K562 (cell line): ENCODE data around the gene C12orf75. TPM values are rescaled to one million over a fixed set of nuclear protein-coding genes. Genes with fewer than 3 reads are reported as not detected.

Experiments
- ATAC-seq: fragments of 200-7000 bp; cut with Tn5 transposase; 3 replicates; pipeline ENCODE4 v1.9.1; 2020; ENCODE audit warnings: moderate library complexity
- BruUV-seq: library from RNA; stranded (reverse); fragments of 400-500 nt; replicated peaks from 2 replicates; lab custom pipeline; 2021; lab: Mats Ljungman, UMichigan
- CTCF ChIA-PET: fragments of 300-600 bp; formaldehyde crosslinking; extraction: SDS; loops from one replicate; lab custom pipeline; 2021; ENCODE audit warnings: low intra/inter-chr PET ratio; lab: Yijun Ruan, JAX
- POLR2A ChIA-PET: fragments of 300-600, 350-650 bp; sonication (Branson Sonifier 250); formaldehyde crosslinking; extraction: SDS; loops from one replicate; lab custom pipeline; 2021; ENCODE audit warnings: antibody characterized with exemption, inconsistent platforms; lab: Yijun Ruan, JAX
- DNase-seq, 4 experiments: peaks; one replicate each; pipeline versions ENCODE4 v3.0.0 to v3.0.0-alpha.2; 2011 to 2018; ENCODE audit warnings: low spot score in 3 of 4, mixed read lengths in 3 of 4; ENCODE audit errors: extremely low read depth in 1 of 4
- FAIRE-seq: peaks from 2 replicates; lab custom pipeline; 2011; peaks lifted over from hg19 to GRCh38; lab: Jason Lieb, UNC
- H2AFZ ChIP-seq: 2 replicates; pipeline ENCODE4 v1.6.0; 2011; ENCODE audit warnings: low read depth, low read length, control low read depth, inconsistent platforms
- H3K27ac ChIP-seq: fragments of 200-600 bp; 3 replicates; pipeline ENCODE4 v1.8.0; 2011; ENCODE audit warnings: low read depth, mild to moderate bottlenecking, control low read depth, inconsistent platforms, low read length, moderate library complexity, mixed read lengths; ENCODE audit errors: extremely low read depth
- H3K27me3 ChIP-seq, 2 experiments: fragments of 300-600 bp in 1 of 2; 2 replicates in 1 of 2; 3 replicates in 1 of 2; pipeline versions ENCODE4 v1.6.0 to v1.8.0; 2011; ENCODE audit warnings: inconsistent platforms in 2 of 2, low read length in 2 of 2, mild to moderate bottlenecking in 1 of 2, mixed read lengths in 1 of 2, moderate library complexity in 1 of 2; ENCODE audit not compliant: control insufficient read depth in 2 of 2, insufficient read depth in 2 of 2
- H3K36me3 ChIP-seq: fragments of 300-600 bp; 3 replicates; pipeline ENCODE4 v1.8.0; 2011; ENCODE audit warnings: mild to moderate bottlenecking, low read length, inconsistent platforms; ENCODE audit not compliant: control insufficient read depth, insufficient read depth
- H3K4me1 ChIP-seq, 2 experiments: fragments of 200-600 bp in 1 of 2; replicated peaks in 1 of 2; 2 replicates in 1 of 2; 3 replicates in 1 of 2; pipeline versions ENCODE4 v1.5.1 to v1.8.0; 2011; ENCODE audit warnings: inconsistent platforms in 2 of 2, low read length in 2 of 2, mild to moderate bottlenecking in 1 of 2, mixed read lengths in 1 of 2, moderate library complexity in 1 of 2; ENCODE audit not compliant: control insufficient read depth in 2 of 2, insufficient read depth in 2 of 2
- H3K4me2 ChIP-seq: 2 replicates; pipeline ENCODE4 v1.6.1; 2011; ENCODE audit warnings: low read length, control low read depth, inconsistent platforms, mixed read lengths; ENCODE audit not compliant: insufficient read depth
- H3K4me3 ChIP-seq: fragments of 200-600 bp; sonication (generic), shearing (Covaris generic); 2 replicates; pipeline ENCODE4 v1.5.1; 2016; ENCODE audit warnings: control low read depth, inconsistent platforms
- H3K79me2 ChIP-seq: fragments of 200-600 bp; 3 replicates; pipeline ENCODE4 v1.8.0; 2011; ENCODE audit warnings: low read length, inconsistent platforms; ENCODE audit not compliant: control insufficient read depth, insufficient read depth
- H3K9ac ChIP-seq, 2 experiments: 2 replicates each; pipeline versions ENCODE4 v1.6.0 to v1.6.1; 2011; ENCODE audit warnings: low read depth in 2 of 2, low read length in 2 of 2, control low read depth in 1 of 2, inconsistent platforms in 1 of 2, mild to moderate bottlenecking in 1 of 2, mixed read lengths in 1 of 2; ENCODE audit not compliant: insufficient read depth in 1 of 2
- H3K9me1 ChIP-seq: one replicate; pipeline ENCODE4 v1.6.0; 2011; ENCODE audit warnings: inconsistent platforms, mild to moderate bottlenecking, low read length, moderate library complexity; ENCODE audit not compliant: control insufficient read depth, insufficient read depth
- H3K9me3 ChIP-seq: replicated peaks from 2 replicates; pipeline ENCODE4 v1.5.1; 2011; ENCODE audit warnings: low read depth, low read length, inconsistent platforms; ENCODE audit not compliant: control insufficient read depth, insufficient read depth
- H4K20me1 ChIP-seq: replicated peaks from 2 replicates; pipeline ENCODE4 v1.6.1; 2011; ENCODE audit warnings: low read length, inconsistent platforms, mixed read lengths; ENCODE audit not compliant: control insufficient read depth, insufficient read depth
- CXXC5 ChIP-seq: fragments of 250-450 bp; sonication (Bioruptor Pico); IDR thresholded peaks from 2 replicates; pipeline ENCODE4 v1.8.0; 2022; ENCODE audit warnings: inconsistent platforms, mild to moderate bottlenecking, moderate library complexity
- DPF2 ChIP-seq: fragments of 450-650 bp; IDR thresholded peaks from 2 replicates; pipeline ENCODE4 v1.6.1; 2016
- FOSL1 ChIP-seq: fragments of 200-800 bp; sonication (Bioruptor generic); conservative IDR thresholded peaks from 2 replicates; pipeline ENCODE4 v1.6.1; 2016; ENCODE audit warnings: missing genetic modification characterization, missing compliant biosample characterization
- SREBF2 ChIP-seq: sonication (generic); formaldehyde crosslinking; IDR thresholded peaks from 2 replicates; pipeline ENCODE4 v1.4.0; 2020; ENCODE audit warnings: mild to moderate bottlenecking, missing genetic modification reagents
- SRF ChIP-seq, 2 experiments: fragments of 250-450, 450-650 bp in 1 of 2; sonication (Bioruptor Pico) in 1 of 2; sonication (generic) in 1 of 2; formaldehyde crosslinking; IDR thresholded peaks; 2 replicates each; pipeline versions ENCODE4 v1.5.0 to v1.5.1; 2020 to 2022; ENCODE audit warnings: mild to moderate bottlenecking in 1 of 2, missing genetic modification reagents in 1 of 2
- TSC22D4 ChIP-seq: fragments of 450-650 bp; IDR thresholded peaks from 2 replicates; pipeline ENCODE4 v1.6.1; 2016; ENCODE audit warnings: missing genetic modification characterization, missing biosample characterization, control low read depth
- ZFPM2 ChIP-seq: fragments of 250-450 bp; sonication (Bioruptor Pico); IDR thresholded peaks from 2 replicates; pipeline ENCODE4 v1.5.1; 2022; ENCODE audit warnings: mild to moderate bottlenecking
- WGBS: fragments of 100-300 bp; shearing (Covaris generic); methylation state at CpG from one replicate; pipeline ENCODE4 v1.1.6; 2016; ENCODE audit warnings: low coverage, mixed read lengths; ENCODE audit not compliant: insufficient coverage; ENCODE audit errors: missing lambda C conversion rate; 5-methylcytosine and 5-hydroxymethylcytosine counted together
- in situ Hi-C: fragments of 300-500 bp; cut with MboI; formaldehyde crosslinking; loops from 4 replicates; pipeline ENCODE4 v1.15.0; 2018; ENCODE audit warnings: inconsistent platforms, mixed read lengths
- intact Hi-C: fragments of 100-400 bp; cut with micrococcal nuclease; formaldehyde crosslinking; loops from 2 replicates; pipeline ENCODE4 v1.14.2; 2022
- polyA plus RNA-seq, 8 experiments: library from polyadenylated mRNA; depleted of rRNA in 4 of 8; stranded (reverse) in 5 of 8; unstranded in 3 of 8; fragments of >200 nt; fragmentation: Nextera tagmentation in 2 of 8; fragmentation: Illumina TruSeq in 1 of 8; extraction: Ambion mirVana in 2 of 8; extraction: Trizol in 1 of 8; gene quantifications; 2 replicates each; pipeline versions ENCODE4 v1.2.1 to v1.2.3, GENCODE V29; 2011 to 2014; ENCODE audit warnings: inconsistent platforms in 1 of 8, missing spikeins in 1 of 8
- total RNA-seq, 7 experiments: library from RNA; depleted of rRNA in 6 of 7; stranded (reverse); fragments of >200 nt in 6 of 7; fragmentation: Illumina TruSeq in 2 of 7; extraction: Trizol in 2 of 7; gene quantifications; 2 replicates each; pipeline versions ENCODE4 v1.2.1 to v1.2.3, GENCODE V29; 2011 to 2021; ENCODE audit warnings: low replicate concordance in 1 of 7
- TF ChIP-seq, protein P1 (sequence below): fragments of 200-800 bp; sonication (Bioruptor generic); IDR thresholded peaks from 2 replicates; pipeline ENCODE4 v1.6.1; 2017; ENCODE audit warnings: missing genetic modification characterization, missing compliant biosample characterization
- TF ChIP-seq, protein P2 (sequence below), 3 experiments: IDR thresholded peaks in 2 of 3; conservative IDR thresholded peaks in 1 of 3; 2 replicates each; pipeline ENCODE4 v1.5.1; 2011 to 2012; ENCODE audit warnings: low read length in 3 of 3, mild to moderate bottlenecking in 3 of 3, control low read depth in 2 of 3, improper control_type of control experiment in 1 of 3, inconsistent platforms in 1 of 3, low read depth in 1 of 3, mixed read lengths in 1 of 3, moderate library complexity in 1 of 3; ENCODE audit not compliant: insufficient read depth in 2 of 3

The C12orf75 gene
- total and polyA plus RNA-seq, 9 of the 15 experiments (the other 6 are each of a cell fraction or from before 2014, with no cell fraction given): 0.06 to 0.82 (median 0.26) TPM; not detected in 3

DNA sequence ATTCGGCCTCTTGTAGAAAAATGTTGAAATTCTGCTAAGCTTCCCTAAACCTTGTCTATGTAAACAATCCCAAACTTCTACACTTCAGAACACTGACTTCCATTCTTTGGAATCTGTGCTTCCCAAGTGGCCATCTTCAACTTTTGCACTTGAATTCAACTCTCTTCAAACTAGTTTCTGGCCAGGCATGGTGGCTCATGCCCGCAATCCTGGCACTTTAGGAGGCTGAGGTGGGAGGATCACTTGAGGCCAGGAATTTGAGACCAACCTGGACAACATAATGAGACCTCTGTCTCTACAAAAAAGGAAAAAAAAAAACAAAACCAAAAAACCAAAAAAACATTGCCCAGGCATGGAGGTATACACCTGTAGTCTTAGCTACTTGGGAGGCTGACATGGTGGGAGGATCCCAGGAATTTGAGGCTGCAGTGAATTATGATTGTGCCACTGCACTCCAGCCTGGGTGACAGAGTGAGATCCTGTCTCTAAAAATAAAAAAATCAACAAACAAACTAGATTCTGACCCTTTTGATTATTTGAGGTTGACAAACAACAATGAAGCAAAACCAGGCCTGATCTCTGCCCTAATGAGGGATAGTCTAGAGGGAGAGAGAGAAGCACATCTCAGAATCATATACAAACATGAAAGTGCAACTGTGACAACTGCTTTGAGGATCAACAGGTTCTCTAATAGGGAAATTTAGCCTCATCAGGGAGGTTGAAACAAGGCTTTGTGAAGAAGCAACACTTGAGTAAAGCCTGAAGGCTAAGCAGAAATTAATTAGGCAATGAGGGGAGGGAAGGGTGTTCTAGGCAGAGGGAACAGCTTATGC lies 11.6 kb upstream of the C12orf75 start (continued):
- TF ChIP-seq TSC22D4 (tag) (no peak), SRF (CRISPR knock-in tag; IDR thresholded peaks at IDR 0.05) (no peak), SREBF2 (CRISPR knock-in tag) (no peak), ZFPM2 (CRISPR knock-in tag) (no peak)
- TF ChIP-seq, protein P1, sequence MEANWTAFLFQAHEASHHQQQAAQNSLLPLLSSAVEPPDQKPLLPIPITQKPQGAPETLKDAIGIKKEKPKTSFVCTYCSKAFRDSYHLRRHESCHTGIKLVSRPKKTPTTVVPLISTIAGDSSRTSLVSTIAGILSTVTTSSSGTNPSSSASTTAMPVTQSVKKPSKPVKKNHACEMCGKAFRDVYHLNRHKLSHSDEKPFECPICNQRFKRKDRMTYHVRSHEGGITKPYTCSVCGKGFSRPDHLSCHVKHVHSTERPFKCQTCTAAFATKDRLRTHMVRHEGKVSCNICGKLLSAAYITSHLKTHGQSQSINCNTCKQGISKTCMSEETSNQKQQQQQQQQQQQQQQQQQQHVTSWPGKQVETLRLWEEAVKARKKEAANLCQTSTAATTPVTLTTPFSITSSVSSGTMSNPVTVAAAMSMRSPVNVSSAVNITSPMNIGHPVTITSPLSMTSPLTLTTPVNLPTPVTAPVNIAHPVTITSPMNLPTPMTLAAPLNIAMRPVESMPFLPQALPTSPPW: no peak

DNA sequence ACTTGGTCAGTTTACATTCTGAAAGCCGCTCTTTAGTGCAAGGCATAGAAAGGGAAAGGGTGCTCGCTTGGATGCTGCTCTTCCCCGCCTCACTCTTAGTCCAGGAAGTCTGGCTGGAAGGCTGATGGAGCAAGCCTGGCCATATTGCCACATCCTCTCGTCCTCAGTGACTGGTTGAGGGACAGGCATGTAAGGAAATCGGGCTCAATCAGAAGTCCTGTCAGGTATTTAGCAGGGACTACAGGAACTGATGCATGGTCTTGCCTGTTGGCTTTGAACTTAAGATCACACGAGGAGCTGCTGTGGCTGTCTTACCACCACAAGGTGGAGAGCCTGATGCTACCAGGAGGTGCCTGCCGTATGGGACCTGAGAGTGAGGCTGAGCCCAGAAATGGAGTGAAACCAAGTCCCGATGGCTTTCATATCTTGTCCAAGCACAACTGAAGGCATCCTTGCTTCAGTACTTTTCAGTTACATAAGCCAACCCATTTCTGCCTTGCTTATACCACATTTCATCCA lies 10.7 kb upstream of the C12orf75 start:
- CTCF ChIA-PET: no interaction called here

More for the DNA sequence above, 10.7 kb upstream of the C12orf75 start:
- POLR2A ChIA-PET: no interaction called here
- Histone ChIP-seq H3K27ac (no peak overlapping the region), H3K79me2 (no peaks in the 10 kb centered on the region), H3K36me3 (no peaks in the 10 kb centered on the region), H3K9ac (no peak overlapping the region), H4K20me1 (no peaks in the 10 kb centered on the region), H3K4me3 (no peak overlapping the region), H3K4me2 (no peak overlapping the region), H3K27me3 (peaks cover 0 to 26% of the 10 kb centered on the region in 2 experiments; a peak in 2 of 5 replicates), H3K9me1 (no peaks in the 10 kb centered on the region), H3K4me1 (no peaks in the 10 kb centered on the region), H2AFZ (no peak overlapping the region), H3K9me3 (no peaks in the 10 kb centered on the region)
- DNase-seq (no peak), FAIRE-seq (no peak), ATAC-seq (peak; percentile 49; the same call in 2 of the 3 replicates)
- TF ChIP-seq CXXC5 (CRISPR knock-in tag) (no peak), FOSL1 (tag) (no peak), DPF2 (no peak)
- TF ChIP-seq, protein P2, sequence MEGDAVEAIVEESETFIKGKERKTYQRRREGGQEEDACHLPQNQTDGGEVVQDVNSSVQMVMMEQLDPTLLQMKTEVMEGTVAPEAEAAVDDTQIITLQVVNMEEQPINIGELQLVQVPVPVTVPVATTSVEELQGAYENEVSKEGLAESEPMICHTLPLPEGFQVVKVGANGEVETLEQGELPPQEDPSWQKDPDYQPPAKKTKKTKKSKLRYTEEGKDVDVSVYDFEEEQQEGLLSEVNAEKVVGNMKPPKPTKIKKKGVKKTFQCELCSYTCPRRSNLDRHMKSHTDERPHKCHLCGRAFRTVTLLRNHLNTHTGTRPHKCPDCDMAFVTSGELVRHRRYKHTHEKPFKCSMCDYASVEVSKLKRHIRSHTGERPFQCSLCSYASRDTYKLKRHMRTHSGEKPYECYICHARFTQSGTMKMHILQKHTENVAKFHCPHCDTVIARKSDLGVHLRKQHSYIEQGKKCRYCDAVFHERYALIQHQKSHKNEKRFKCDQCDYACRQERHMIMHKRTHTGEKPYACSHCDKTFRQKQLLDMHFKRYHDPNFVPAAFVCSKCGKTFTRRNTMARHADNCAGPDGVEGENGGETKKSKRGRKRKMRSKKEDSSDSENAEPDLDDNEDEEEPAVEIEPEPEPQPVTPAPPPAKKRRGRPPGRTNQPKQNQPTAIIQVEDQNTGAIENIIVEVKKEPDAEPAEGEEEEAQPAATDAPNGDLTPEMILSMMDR (IDR thresholded peaks at IDR 0.05 in 2 of 3, conservative IDR thresholded peaks at IDR 0.05 in 1 of 3; ENCODE audit: insufficient read depth in 2 of 3, low read depth in 1 of 3, low read length in 3 of 3): peak in 1 of 3 experiments; percentile 14; a peak in 1 of 6 replicates
- intact Hi-C loops (no loop called here), in situ Hi-C loops (no loop called here)
- no TSS peak for BruUV-seq
- WGBS: 0% methylated on average over 8 of the region's 8 CpGs
